Thyroid gland (tissue), 4 donors: ENCODE data around the gene NKIRAS2. TPM values are rescaled to one million over a fixed set of nuclear protein-coding genes. Genes with fewer than 3 reads are reported as not detected.

Experiments
- DNase-seq, 2 donors: peaks; one replicate each; pipeline ENCODE4 v3.0.0-alpha.2; 2019
- H3K27ac ChIP-seq, 3 donors: fragments of 200-600 bp; sonication (generic); 1 replicate in 2 of 3; 2 replicates in 1 of 3; pipeline ENCODE4 v1.5.1; 2016 to 2019; ENCODE audit warnings: mild to moderate bottlenecking in 1 of 3, moderate library complexity in 1 of 3
- H3K27me3 ChIP-seq: fragments of 200-600 bp; sonication (generic); one replicate; pipeline ENCODE4 v1.5.1; 2019
- H3K36me3 ChIP-seq, 2 donors: fragments of 200-600 bp; sonication (generic); one replicate each; pipeline ENCODE4 v1.5.1; 2016 to 2019
- H3K4me1 ChIP-seq, 2 donors: fragments of 200-600 bp; sonication (generic); one replicate each; pipeline ENCODE4 v1.5.1; 2017 to 2019
- H3K4me3 ChIP-seq, 3 donors: fragments of 200-600 bp; sonication (generic); replicated peaks in 1 of 3; 1 replicate in 2 of 3; 2 replicates in 1 of 3; pipeline ENCODE4 v1.5.1; 2016; ENCODE audit warnings: mild to moderate bottlenecking in 1 of 3
- H3K9me3 ChIP-seq: fragments of 200-600 bp; sonication (generic); one replicate; pipeline ENCODE4 v1.5.1; 2017
- CTCF ChIP-seq, 6 experiments: fragments of 200-600 bp in 3 of 6; fragments of 450-650 bp in 3 of 6; sonication (generic) in 3 of 6; IDR thresholded peaks; one replicate each; pipeline ENCODE4 v1.5.1; 2016 to 2019; ENCODE audit warnings: antibody characterized with exemption in 6 of 6, mild to moderate bottlenecking in 2 of 6, inconsistent platforms in 1 of 6, moderate library complexity in 1 of 6
- POLR2A ChIP-seq, 2 donors: fragments of 450-650 bp; IDR thresholded peaks; one replicate each; pipeline ENCODE4 v1.6.1; 2017; ENCODE audit warnings: antibody characterized with exemption in 2 of 2, mild to moderate bottlenecking in 2 of 2, moderate library complexity in 1 of 2
- WGBS, 2 donors: methylation state at CpG; one replicate each; pipeline ENCODE4 v1.1.5; 2017; 5-methylcytosine and 5-hydroxymethylcytosine counted together
- intact Hi-C: fragments of 100-400 bp; cut with DNase I; formaldehyde crosslinking; loops from one replicate; pipeline ENCODE4 v1.15.1; 2023
- total RNA-seq, 4 donors: library from RNA; depleted of rRNA; stranded (reverse); fragments of >200 nt; gene quantifications; one replicate each; pipeline ENCODE4 v1.2.3, GENCODE V29; 2016

The NKIRAS2 gene
- total RNA-seq, 4 donors from 2014 or later: 23.6 to 34.6 (median 26.6) TPM

DNA sequence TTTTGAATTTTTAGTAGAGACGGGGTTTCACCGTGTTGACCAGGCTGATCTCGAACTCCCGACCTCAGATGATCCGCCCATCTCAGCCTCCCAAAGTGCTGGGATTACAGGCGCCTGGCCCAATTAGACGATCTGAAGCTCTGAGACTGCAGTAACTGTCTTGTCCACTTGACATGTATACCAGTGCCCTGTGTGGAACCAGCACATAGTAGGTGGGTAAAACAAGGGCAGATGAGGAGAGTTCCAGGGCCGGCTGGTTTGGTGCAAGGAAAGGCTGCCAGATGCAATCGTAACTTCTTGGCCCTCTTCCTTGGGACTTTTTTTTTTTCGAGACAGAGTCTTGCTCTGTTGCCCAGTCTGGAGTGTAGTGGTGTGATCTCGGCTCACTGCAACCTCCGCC lies 27.5 kb downstream of the NKIRAS2 start:
- no peak for DNase-seq
- Histone ChIP-seq H3K4me3 (no peak overlapping the region), H3K4me1 (peaks cover 4 to 11% of the 10 kb centered on the region in 2 donors), H3K36me3 (no peaks in the 10 kb centered on the region), H3K27ac (no peak overlapping the region), H3K27me3 (no peaks in the 10 kb centered on the region), H3K9me3 (no peaks in the 10 kb centered on the region)
- TF ChIP-seq POLR2A (IDR thresholded peaks at IDR 0.05): no peak
- no peak for TF ChIP-seq CTCF (IDR thresholded peaks at IDR 0.05)
- 88 to 89% methylated on average over 12 of the region's 12 CpGs for WGBS, 2 donors
- intact Hi-C loops: no loop called here

GRCh38 chr17:42049834-42050392 lies 30.0 kb downstream of the NKIRAS2 start:
- no peaks in the 10 kb centered on the region for H3K27me3 ChIP-seq
- H3K4me3 ChIP-seq: peak overlapping the region; percentile 26 to 65 (median 61)
- TF ChIP-seq CTCF (IDR thresholded peaks at IDR 0.05): no peak
- no peak for TF ChIP-seq POLR2A (IDR thresholded peaks at IDR 0.05)
- DNase-seq: peak; percentile 7 to 16
- H3K9me3 ChIP-seq: no peaks in the 10 kb centered on the region
- peaks cover 4 to 11% of the 10 kb centered on the region in 2 donors for H3K4me1 ChIP-seq
- intact Hi-C loops: no loop called here
- H3K27ac ChIP-seq: peak overlapping the region; percentile 21 to 70 (median 67)
- H3K36me3 ChIP-seq: no peaks in the 10 kb centered on the region
- WGBS, 2 donors: 0% methylated on average over 3 to 5 of the region's 7 CpGs

- intact Hi-C loops: no loop called here
- Histone ChIP-seq H3K4me1 (peaks cover 4 to 11% of the 10 kb centered on the region in 2 donors), H3K4me3 (peak within 1 kb of the TSS; percentile 26 to 65 (median 61)), H3K9me3 (no peaks in the 10 kb centered on the region), H3K36me3 (no peaks in the 10 kb centered on the region), H3K27ac (peak within 1 kb of the TSS; percentile 21 to 70 (median 67)), H3K27me3 (no peaks in the 10 kb centered on the region)
- DNase-seq: peak; percentile 74 to 78
- TF ChIP-seq CTCF (IDR thresholded peaks at IDR 0.05): peak in 3 of 6 experiments; percentile 17 to 60 (median 37)
- peak in 1 of 2 donors; percentile 52 for TF ChIP-seq POLR2A (IDR thresholded peaks at IDR 0.05)
- 0 to 4% methylated on average over 2 to 20 of the region's 65 CpGs for WGBS, 2 donors
These were observed 30.6 kb downstream of the NKIRAS2 start, which contains the start of gene C17orf113 for GRCh38 chr17:42050393-42051012. TSS of gene C17orf113 (minus strand) at chr17:42050601. CDS start at chr17:42043376, 7,225 bp downstream.

- H3K27ac ChIP-seq: no peak overlapping the region
- intact Hi-C loops: no loop called here
- no peaks in the 10 kb centered on the region for H3K9me3 ChIP-seq
- DNase-seq: no peak
- 44 to 46% methylated on average over 8 of the region's 8 CpGs for WGBS, 2 donors
- peak overlapping the region in 2 of 3 donors; percentile 27 to 65 for H3K4me3 ChIP-seq
- H3K27me3 ChIP-seq: no peaks in the 10 kb centered on the region
- H3K36me3 ChIP-seq: no peaks in the 10 kb centered on the region
- peaks cover 4 to 11% of the 10 kb centered on the region in 2 donors for H3K4me1 ChIP-seq
- no peak for TF ChIP-seq POLR2A (IDR thresholded peaks at IDR 0.05)
- no peak for TF ChIP-seq CTCF (IDR thresholded peaks at IDR 0.05)
These were observed 31.1 kb downstream of the NKIRAS2 start for GRCh38 chr17:42051013-42051400.

DNA sequence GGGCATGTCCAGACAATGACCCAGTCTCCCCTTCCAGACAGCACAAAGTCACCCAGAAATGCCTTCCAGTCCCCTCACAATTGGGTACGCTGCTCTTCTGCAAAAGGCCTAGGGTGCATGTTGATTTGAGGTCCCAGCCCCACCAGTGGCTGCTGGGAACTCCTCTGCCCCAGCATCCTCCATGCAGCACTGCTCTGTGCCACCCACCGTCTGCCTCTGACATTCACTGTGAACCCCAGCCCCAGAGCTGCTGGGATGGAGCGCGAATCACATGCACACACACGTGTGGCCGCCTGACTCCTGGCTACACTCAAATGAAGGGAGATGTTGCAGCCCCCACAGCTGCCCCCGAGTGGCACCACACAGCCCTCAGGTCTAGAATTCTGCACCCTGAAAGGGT lies 31.8 kb downstream of the NKIRAS2 start:
- DNase-seq: no peak
- no peaks in the 10 kb centered on the region for H3K36me3 ChIP-seq
- intact Hi-C loops: no loop called here
- no peaks in the 10 kb centered on the region for H3K9me3 ChIP-seq
- TF ChIP-seq CTCF (IDR thresholded peaks at IDR 0.05) (no peak), POLR2A (IDR thresholded peaks at IDR 0.05) (no peak)
- 90 to 93% methylated on average over 7 of the region's 7 CpGs for WGBS, 2 donors
- no peak overlapping the region for H3K27ac ChIP-seq
- no peak overlapping the region for H3K4me3 ChIP-seq
- H3K4me1 ChIP-seq: peaks cover 4 to 11% of the 10 kb centered on the region in 2 donors
- H3K27me3 ChIP-seq: no peaks in the 10 kb centered on the region
